Measurements from ENCODE around the gene TEX54.
A peak's percentile ranks its signal among the peaks of the same experiment; 100 is the strongest.

The TEX54 gene

DNA sequence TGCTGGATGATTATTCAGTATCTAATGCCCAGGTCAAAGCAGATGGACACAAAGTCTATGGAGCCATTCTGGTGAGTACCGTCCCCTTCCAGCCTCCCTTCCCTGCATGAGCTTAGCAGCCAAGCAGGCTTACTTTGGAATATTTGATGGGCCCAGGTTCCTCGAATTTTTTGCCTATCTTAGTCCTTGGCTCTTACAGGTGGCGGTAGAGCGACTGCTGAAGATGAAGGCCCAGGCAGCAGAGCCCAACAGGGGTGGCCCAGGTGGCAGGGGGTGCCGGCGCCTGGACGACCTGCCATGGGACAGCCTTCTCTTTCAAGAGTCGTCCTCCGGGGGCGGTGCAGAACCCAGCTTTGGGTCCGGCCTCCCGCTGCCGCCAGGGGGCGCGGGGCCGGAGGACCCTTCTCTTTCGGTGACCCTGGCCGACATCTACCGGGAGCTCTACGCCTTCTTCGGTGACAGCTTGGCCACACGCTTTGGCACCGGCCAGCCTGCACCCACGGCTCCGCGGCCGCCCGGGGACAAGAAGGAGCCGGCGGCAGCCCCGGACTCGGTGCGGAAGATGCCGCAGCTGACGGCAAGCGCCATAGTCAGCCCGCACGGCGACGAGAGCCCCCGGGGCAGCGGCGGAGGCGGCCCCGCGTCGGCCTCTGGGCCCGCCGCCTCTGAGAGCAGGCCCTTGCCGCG lies 46.2 kb downstream of the TEX54 start:
- DNase-seq, result peak; percentile 64 to 73

GRCh38 chr11:62782753-62783152 lies 49.9 kb downstream of the TEX54 start:
- no peak for DNase-seq
